Measurements from ENCODE around the gene FAM174C. TPM values are rescaled to one million over a fixed set of nuclear protein-coding genes. Genes with fewer than 3 reads are reported as not detected.
A peak's percentile ranks its signal among the peaks of the same experiment; 100 is the strongest.

The FAM174C gene
- total and polyA plus RNA-seq, 2 of the 8 experiments (the other 6 are each of a cell fraction or from before 2014, with no cell fraction given) = 44.5 to 125 TPM

- TF ChIP-seq POLR2AphosphoS5 (IDR thresholded peaks at IDR 0.05; ENCODE audit: low read depth, low read length) (no peak), KDM1A (IDR thresholded peaks at IDR 0.05; ENCODE audit: borderline replicate concordance, low read length) (no peak), SIN3A (conservative IDR thresholded peaks at IDR 0.05 in 1 of 2, IDR thresholded peaks at IDR 0.05 in 1 of 2; ENCODE audit: low read depth in 1 of 2, low read length in 2 of 2) (no peak), SIX5 (IDR thresholded peaks at IDR 0.05; ENCODE audit: low read depth, low read length) (no peak), MAFK (IDR thresholded peaks at IDR 0.05; ENCODE audit: low read depth, low read length) (no peak), TEAD4 (IDR thresholded peaks at IDR 0.05; ENCODE audit: low read depth, low read length) (no peak), BACH1 (IDR thresholded peaks at IDR 0.05; ENCODE audit: low read length) (no peak; the same call in 1 of the 2 replicates), RBBP5 (IDR thresholded peaks at IDR 0.05; ENCODE audit: borderline replicate concordance, low read depth, low read length) (0 out of 2 replicates have a peak, but pooled peaks have one; percentile 6), YY1 (IDR thresholded peaks at IDR 0.05; ENCODE audit: low read depth, low read length) (no peak), EP300 (IDR thresholded peaks at IDR 0.05; ENCODE audit: borderline replicate concordance in 1 of 2, low read depth in 2 of 2, low read length in 2 of 2) (no peak), CHD1 (IDR thresholded peaks at IDR 0.05; ENCODE audit: low read depth, low read length) (no peak), EZH2 (IDR thresholded peaks at IDR 0.05; ENCODE audit: low read depth, low read length, severe bottlenecking) (no peak), RAD21 (IDR thresholded peaks at IDR 0.05 in 1 of 2, conservative IDR thresholded peaks at IDR 0.05 in 1 of 2; ENCODE audit: low read depth in 2 of 2, low read length in 2 of 2) (no peak), KDM5A (IDR thresholded peaks at IDR 0.05; ENCODE audit: low read length) (no peak), SRF (IDR thresholded peaks at IDR 0.05; ENCODE audit: low read depth, low read length) (no peak), SP2 (IDR thresholded peaks at IDR 0.05; ENCODE audit: low read length) (no peak), POLR2A (IDR thresholded peaks at IDR 0.05; ENCODE audit: control extremely low read depth in 1 of 2, low read depth in 2 of 2, low read length in 2 of 2) (0 out of 3 replicates have a peak, but pooled peaks of 1 of the 2 experiments have one; percentile 1), BCL11A (IDR thresholded peaks at IDR 0.05; ENCODE audit: low read depth in 2 of 2, low read length in 2 of 2) (no peak), CEBPB (IDR thresholded peaks at IDR 0.05; ENCODE audit: low read depth, low read length) (no peak), SUZ12 (IDR thresholded peaks at IDR 0.05; ENCODE audit: low read length) (no peak), SP1 (IDR thresholded peaks at IDR 0.05; ENCODE audit: low read depth, low read length) (0 out of 2 replicates have a peak, but pooled peaks have one; percentile 4), NRF1 (IDR thresholded peaks at IDR 0.05; ENCODE audit: low read depth, low read length) (no peak), JUND (IDR thresholded peaks at IDR 0.05; ENCODE audit: low read length) (no peak), PHF8 (conservative IDR thresholded peaks at IDR 0.05; ENCODE audit: low read depth, low read length) (0 out of 2 replicates have a peak, but pooled peaks have one; percentile 36)
- TF ChIP-seq, protein P1, sequence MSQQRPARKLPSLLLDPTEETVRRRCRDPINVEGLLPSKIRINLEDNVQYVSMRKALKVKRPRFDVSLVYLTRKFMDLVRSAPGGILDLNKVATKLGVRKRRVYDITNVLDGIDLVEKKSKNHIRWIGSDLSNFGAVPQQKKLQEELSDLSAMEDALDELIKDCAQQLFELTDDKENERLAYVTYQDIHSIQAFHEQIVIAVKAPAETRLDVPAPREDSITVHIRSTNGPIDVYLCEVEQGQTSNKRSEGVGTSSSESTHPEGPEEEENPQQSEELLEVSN (IDR thresholded peaks at IDR 0.05) = no peak
These were observed 9.0 kb upstream of the FAM174C start (continued) for GRCh38 chr19:1266129-1266915.

All from H1 (cell line).